Fibroblast of lung (primary cell): ENCODE results near the gene SLC30A2.

Experiments
- CTCF ChIP-seq, 2 donors: IDR thresholded peaks in 1 of 2; conservative IDR thresholded peaks in 1 of 2; 1 replicate in 1 of 2; 2 replicates in 1 of 2; pipeline ENCODE4 v1.5.1; 2011 to 2012; ENCODE audit warnings: low read length in 2 of 2, control low read depth in 1 of 2, inconsistent platforms in 1 of 2, low read depth in 1 of 2, mild to moderate bottlenecking in 1 of 2
- EZH2 ChIP-seq: IDR thresholded peaks from 2 replicates; pipeline ENCODE4 v1.5.1; 2012; ENCODE audit warnings: low read length, control low read depth, mild to moderate bottlenecking; ENCODE audit errors: missing control alignments

GRCh38 chr1:26057189-26057588, 11.3 kb upstream of the SLC30A2 start:
- TF ChIP-seq CTCF (conservative IDR thresholded peaks at IDR 0.05 in 1 of 2, IDR thresholded peaks at IDR 0.05 in 1 of 2; ENCODE audit: low read depth in 1 of 2, low read length in 2 of 2) (no peak), EZH2 (no peak)
